Neutrophil (primary cell): ENCODE data around the gene GGCX.

Source experiments
- H3K27ac ChIP-seq: fragments of 200-600 bp; sonication (generic); 2 replicates; pipeline ENCODE4 v1.5.1; 2016; ENCODE audit warnings: mild to moderate bottlenecking, moderate library complexity
- H3K27me3 ChIP-seq: fragments of 200-600 bp; sonication (generic); 2 replicates; pipeline ENCODE4 v1.6.0; 2016; ENCODE audit warnings: mild to moderate bottlenecking
- H3K36me3 ChIP-seq: fragments of 200-600 bp; sonication (generic); 2 replicates; pipeline ENCODE4 v1.5.1; 2017
- H3K4me1 ChIP-seq, 2 experiments: fragments of 200-600 bp in 1 of 2; sonication (generic) in 1 of 2; 1 replicate in 1 of 2; 2 replicates in 1 of 2; pipeline versions ENCODE4 v1.5.1 to v1.6.1; 2013 to 2016; ENCODE audit warnings: low read depth in 1 of 2, low read length in 1 of 2, mild to moderate bottlenecking in 1 of 2, moderate library complexity in 1 of 2; ENCODE audit not compliant: control insufficient read depth in 1 of 2, insufficient read depth in 1 of 2
- H3K4me3 ChIP-seq, 2 experiments: fragments of 200-600 bp in 1 of 2; sonication (generic) in 1 of 2; 1 replicate in 1 of 2; 2 replicates in 1 of 2; pipeline ENCODE4 v1.5.1; 2013 to 2016; ENCODE audit warnings: low read depth in 1 of 2, low read length in 1 of 2, mild to moderate bottlenecking in 1 of 2, moderate library complexity in 1 of 2
- H3K9me3 ChIP-seq: fragments of 200-600 bp; sonication (generic); 2 replicates; pipeline ENCODE4 v1.5.1; 2016
- CTCF ChIP-seq: fragments of 200-600 bp; sonication (generic); IDR thresholded peaks from 2 replicates; pipeline ENCODE4 v1.5.1; 2016; ENCODE audit warnings: antibody characterized with exemption

Gene GGCX

GRCh38 chr2:85600235-85600575, 38.9 kb upstream of the GGCX start:
- Histone ChIP-seq H3K4me1 (peaks cover 46 to 54% of the 10 kb centered on the region in 2 experiments), H3K36me3 (peaks cover 39% of the 10 kb centered on the region), H3K27ac (no peak overlapping the region), H3K4me3 (no peak overlapping the region), H3K27me3 (peaks cover 14% of the 10 kb centered on the region), H3K9me3 (no peaks in the 10 kb centered on the region)
- no peak for TF ChIP-seq CTCF

- Histone ChIP-seq H3K4me3 (no peak overlapping the region), H3K4me1 (peaks cover 45 to 54% of the 10 kb centered on the region in 2 experiments), H3K27ac (no peak overlapping the region), H3K9me3 (no peaks in the 10 kb centered on the region), H3K36me3 (peaks cover 39% of the 10 kb centered on the region), H3K27me3 (peaks cover 14% of the 10 kb centered on the region)
- no peak for TF ChIP-seq CTCF
These were observed 38.4 kb upstream of the GGCX start for GRCh38 chr2:85599468-85600234.

GRCh38 chr2:85598594-85599340, 37.5 kb upstream of the GGCX start:
- H3K4me3 ChIP-seq = no peak overlapping the region

GRCh38 chr2:85597241-85597640, 35.9 kb upstream of the GGCX start:
- Histone ChIP-seq H3K27ac (no peak overlapping the region), H3K4me3 (no peak overlapping the region), H3K4me1 (peaks cover 32 to 39% of the 10 kb centered on the region in 2 experiments), H3K9me3 (no peaks in the 10 kb centered on the region), H3K36me3 (peaks cover 39% of the 10 kb centered on the region), H3K27me3 (peaks cover 6% of the 10 kb centered on the region)
- no peak for TF ChIP-seq CTCF

More at GRCh38 chr2:85598594-85599340, 37.5 kb upstream of the GGCX start:
- Histone ChIP-seq H3K9me3 (no peaks in the 10 kb centered on the region), H3K27me3 (peaks cover 14% of the 10 kb centered on the region), H3K4me1 (peaks cover 44 to 54% of the 10 kb centered on the region in 2 experiments), H3K36me3 (peaks cover 39% of the 10 kb centered on the region), H3K27ac (no peak overlapping the region)
- no peak for TF ChIP-seq CTCF

GRCh38 chr2:85596486-85597143, 35.3 kb upstream of the GGCX start:
- TF ChIP-seq CTCF = no peak
- peak overlapping the region; percentile 97 for H3K27ac ChIP-seq
- peak overlapping the region; percentile 93 to 97 for H3K4me3 ChIP-seq
- peaks cover 27 to 35% of the 10 kb centered on the region in 2 experiments for H3K4me1 ChIP-seq
- no peaks in the 10 kb centered on the region for H3K9me3 ChIP-seq
- H3K27me3 ChIP-seq = peaks cover 1% of the 10 kb centered on the region
- peaks cover 39% of the 10 kb centered on the region for H3K36me3 ChIP-seq
